Smooth muscle cell (in vitro differentiated cells): Measurements from ENCODE around the gene ASAH2. TPM values are rescaled to one million over a fixed set of nuclear protein-coding genes. Genes with fewer than 3 reads are reported as not detected.

Source experiments
- DNase-seq: peaks from one replicate; lab custom pipeline; 2025; ENCODE audit not compliant: unreplicated experiment; lab: John Stamatoyannopoulos, UW
- H2AFZ ChIP-seq: fragments of 200-600 bp; sonication (generic); 2 replicates; pipeline ENCODE4 v1.6.0; 2016; ENCODE audit warnings: antibody characterized with exemption, low read depth, mild to moderate bottlenecking
- H3F3A ChIP-seq: fragments of 200-600 bp; sonication (generic); 2 replicates; pipeline ENCODE4 v1.6.0; 2017; ENCODE audit warnings: antibody characterized with exemption, low read depth
- H3K27ac ChIP-seq: fragments of 200-600 bp; sonication (generic); 2 replicates; pipeline ENCODE4 v1.5.1; 2016; ENCODE audit warnings: low read depth, mild to moderate bottlenecking
- H3K27me3 ChIP-seq: fragments of 200-600 bp; sonication (generic); 2 replicates; pipeline ENCODE4 v1.6.1; 2016; ENCODE audit warnings: low read depth, mild to moderate bottlenecking
- H3K36me3 ChIP-seq: fragments of 200-600 bp; sonication (generic); 2 replicates; pipeline ENCODE4 v1.5.1; 2016; ENCODE audit warnings: low read depth
- H3K4me1 ChIP-seq: fragments of 200-600 bp; sonication (generic); 2 replicates; pipeline ENCODE4 v1.5.1; 2016; ENCODE audit warnings: low read depth
- H3K4me2 ChIP-seq: fragments of 200-600 bp; sonication (generic); 2 replicates; pipeline ENCODE4 v1.6.0; 2016; ENCODE audit warnings: mild to moderate bottlenecking
- H3K4me3 ChIP-seq: fragments of 200-600 bp; sonication (generic); 2 replicates; pipeline ENCODE4 v1.5.1; 2016; ENCODE audit warnings: mild to moderate bottlenecking
- H3K79me2 ChIP-seq: fragments of 200-600 bp; sonication (generic); 2 replicates; pipeline ENCODE4 v1.6.0; 2016; ENCODE audit warnings: low read depth, mild to moderate bottlenecking
- H3K9ac ChIP-seq: fragments of 200-600 bp; sonication (generic); 2 replicates; pipeline ENCODE4 v1.6.0; 2016; ENCODE audit warnings: low read depth
- H3K9me3 ChIP-seq: fragments of 200-600 bp; sonication (generic); replicated peaks from 2 replicates; pipeline ENCODE4 v1.5.1; 2016; ENCODE audit warnings: low read depth
- H4K20me1 ChIP-seq: fragments of 200-600 bp; sonication (generic); 2 replicates; pipeline ENCODE4 v1.6.0; 2016; ENCODE audit warnings: low read depth
- CTCF ChIP-seq: fragments of 200-600 bp; sonication (generic); IDR thresholded peaks from 2 replicates; pipeline ENCODE4 v1.5.1; 2017; ENCODE audit warnings: borderline replicate concordance, mild to moderate bottlenecking, antibody characterized with exemption; ENCODE audit not compliant: insufficient read depth, poor library complexity, severe bottlenecking
- WGBS: methylation state at CpG from one replicate; pipeline ENCODE4 v1.1.7; 2016; ENCODE audit warnings: low lambda C conversion rate; 5-methylcytosine and 5-hydroxymethylcytosine counted together
- polyA plus RNA-seq: library from polyadenylated mRNA; unstranded; fragments of >200 nt; fragmentation: Nextera tagmentation; extraction: Ambion mirVana; gene quantifications from 2 replicates; pipeline ENCODE4 v1.2.1, GENCODE V29; 2016
- total RNA-seq: library from RNA; depleted of rRNA; stranded (reverse); fragments of >200 nt; gene quantifications from 2 replicates; pipeline ENCODE4 v1.2.3, GENCODE V29; 2014

Gene ASAH2
- total and polyA plus RNA-seq, 2 experiments from 2014 or later, result 0.93 to 1.3 TPM

- no peaks in the 10 kb centered on the region for H4K20me1 ChIP-seq
- H3K9me3 ChIP-seq, result no peaks in the 10 kb centered on the region
These were observed 34.4 kb downstream of the ASAH2 start for GRCh38 chr10:50216894-50217293.

GRCh38 chr10:50216418-50216817 is 34.9 kb downstream of the ASAH2 start:
- Histone ChIP-seq H3K9me3 (no peaks in the 10 kb centered on the region), H3K9ac (no peak overlapping the region), H3K79me2 (no peaks in the 10 kb centered on the region), H3K4me1 (peaks cover 4% of the 10 kb centered on the region), H3K36me3 (no peaks in the 10 kb centered on the region), H3K4me3 (no peak overlapping the region), H3F3A (no peaks in the 10 kb centered on the region), H3K27ac (no peak overlapping the region), H2AFZ (no peak overlapping the region), H4K20me1 (no peaks in the 10 kb centered on the region), H3K27me3 (no peaks in the 10 kb centered on the region), H3K4me2 (no peak overlapping the region)
- DNase-seq, result no peak
- TF ChIP-seq CTCF, result no peak

More at GRCh38 chr10:50216894-50217293, 34.4 kb downstream of the ASAH2 start:
- H2AFZ ChIP-seq, result no peak overlapping the region
- H3K9ac ChIP-seq, result no peak overlapping the region
- peaks cover 4% of the 10 kb centered on the region for H3K4me1 ChIP-seq
- WGBS, result 89% methylated on average over 3 of the region's 3 CpGs
- no peak overlapping the region for H3K4me3 ChIP-seq
- H3K27me3 ChIP-seq, result peaks cover 1% of the 10 kb centered on the region
- no peak overlapping the region for H3K27ac ChIP-seq
- H3K36me3 ChIP-seq, result no peaks in the 10 kb centered on the region
- H3K79me2 ChIP-seq, result no peaks in the 10 kb centered on the region
- no peak for DNase-seq
- no peak for TF ChIP-seq CTCF
- no peaks in the 10 kb centered on the region for H3F3A ChIP-seq
- no peak overlapping the region for H3K4me2 ChIP-seq

- Histone ChIP-seq H3K79me2 (no peaks in the 10 kb centered on the region), H4K20me1 (no peaks in the 10 kb centered on the region), H3K4me2 (no peak overlapping the region), H3K27ac (no peak overlapping the region), H3K4me3 (no peak overlapping the region), H3K9me3 (no peaks in the 10 kb centered on the region), H3K27me3 (no peaks in the 10 kb centered on the region), H3F3A (no peaks in the 10 kb centered on the region), H3K36me3 (no peaks in the 10 kb centered on the region), H3K9ac (no peak overlapping the region), H3K4me1 (peaks cover 3% of the 10 kb centered on the region), H2AFZ (no peak overlapping the region)
- no peak for TF ChIP-seq CTCF
- no peak for DNase-seq
- WGBS, result 71% methylated on average over 3 of the region's 3 CpGs
These were observed 39.6 kb downstream of the ASAH2 start for GRCh38 chr10:50211670-50212069.

- no peak for TF ChIP-seq CTCF
- Histone ChIP-seq H3K4me1 (no peaks in the 10 kb centered on the region), H3K27me3 (no peaks in the 10 kb centered on the region)
These were observed 40.4 kb downstream of the ASAH2 start for GRCh38 chr10:50210876-50211275.

More at GRCh38 chr10:50210876-50211275, 40.4 kb downstream of the ASAH2 start:
- H3K4me3 ChIP-seq, result no peak overlapping the region
- no peak overlapping the region for H3K9ac ChIP-seq
- H3K9me3 ChIP-seq, result no peaks in the 10 kb centered on the region
- H3K27ac ChIP-seq, result no peak overlapping the region
- H2AFZ ChIP-seq, result no peak overlapping the region
- H3K36me3 ChIP-seq, result no peaks in the 10 kb centered on the region
- no peaks in the 10 kb centered on the region for H3K79me2 ChIP-seq
- no peak overlapping the region for H3K4me2 ChIP-seq
- H3F3A ChIP-seq, result no peaks in the 10 kb centered on the region
- no peaks in the 10 kb centered on the region for H4K20me1 ChIP-seq
- no peak for DNase-seq

Other genes starting within 250 kb of the ASAH2 start
- 13.3 and 16.0 TPM in 2 replicates for gene WASHC2A, start 183.6 kb downstream of the ASAH2 start, total RNA-seq
- gene WASHC2A, start 183.6 kb downstream of the ASAH2 start, polyA plus RNA-seq, result 14.2 and 21.9 TPM in 2 replicates